Measurements from ENCODE around the gene TMEM150C. TPM values are rescaled to one million over a fixed set of nuclear protein-coding genes. Genes with fewer than 3 reads are reported as not detected.
"Not testable (repeated sequence)": the region's sequence is repeated elsewhere in the genome, so short reads cannot be mapped to it uniquely, and the experiment has no call there.

TMEM150C gene
- total RNA-seq, 1 donor from 2014 or later: 5.4 TPM

DNA sequence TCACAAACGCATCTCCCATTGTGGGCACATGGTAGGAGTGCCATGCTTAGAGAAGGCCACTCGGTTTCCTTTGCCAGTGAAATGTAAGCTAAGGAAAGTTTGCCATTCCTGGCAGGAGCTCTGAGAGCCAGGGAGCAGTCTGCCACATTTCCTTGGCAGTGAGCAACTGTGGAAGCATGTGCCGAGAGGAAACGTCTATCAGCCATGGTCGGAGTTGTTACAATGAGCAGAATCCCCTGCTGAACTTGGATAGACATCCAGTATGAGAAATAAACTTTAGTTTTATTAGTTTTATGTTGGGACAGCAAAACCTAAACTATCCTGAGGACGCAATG is 80.3 kb downstream of the TMEM150C start:
- no peaks in the 10 kb centered on the region for H3K4me1 ChIP-seq
- DNase-seq (ENCODE audit: low spot score in 2 of 2): no peak
- no peaks in the 10 kb centered on the region for H3K9me3 ChIP-seq
- intact Hi-C loops (cut with DNase I): no loop called here
- H3K36me3 ChIP-seq: no peaks in the 10 kb centered on the region
- TF ChIP-seq, protein P1, sequence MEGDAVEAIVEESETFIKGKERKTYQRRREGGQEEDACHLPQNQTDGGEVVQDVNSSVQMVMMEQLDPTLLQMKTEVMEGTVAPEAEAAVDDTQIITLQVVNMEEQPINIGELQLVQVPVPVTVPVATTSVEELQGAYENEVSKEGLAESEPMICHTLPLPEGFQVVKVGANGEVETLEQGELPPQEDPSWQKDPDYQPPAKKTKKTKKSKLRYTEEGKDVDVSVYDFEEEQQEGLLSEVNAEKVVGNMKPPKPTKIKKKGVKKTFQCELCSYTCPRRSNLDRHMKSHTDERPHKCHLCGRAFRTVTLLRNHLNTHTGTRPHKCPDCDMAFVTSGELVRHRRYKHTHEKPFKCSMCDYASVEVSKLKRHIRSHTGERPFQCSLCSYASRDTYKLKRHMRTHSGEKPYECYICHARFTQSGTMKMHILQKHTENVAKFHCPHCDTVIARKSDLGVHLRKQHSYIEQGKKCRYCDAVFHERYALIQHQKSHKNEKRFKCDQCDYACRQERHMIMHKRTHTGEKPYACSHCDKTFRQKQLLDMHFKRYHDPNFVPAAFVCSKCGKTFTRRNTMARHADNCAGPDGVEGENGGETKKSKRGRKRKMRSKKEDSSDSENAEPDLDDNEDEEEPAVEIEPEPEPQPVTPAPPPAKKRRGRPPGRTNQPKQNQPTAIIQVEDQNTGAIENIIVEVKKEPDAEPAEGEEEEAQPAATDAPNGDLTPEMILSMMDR (IDR thresholded peaks at IDR 0.05): no peak
- no peak overlapping the region for H3K27ac ChIP-seq
- no peak overlapping the region for H3K4me3 ChIP-seq
- no peaks in the 10 kb centered on the region for H3K27me3 ChIP-seq

DNA sequence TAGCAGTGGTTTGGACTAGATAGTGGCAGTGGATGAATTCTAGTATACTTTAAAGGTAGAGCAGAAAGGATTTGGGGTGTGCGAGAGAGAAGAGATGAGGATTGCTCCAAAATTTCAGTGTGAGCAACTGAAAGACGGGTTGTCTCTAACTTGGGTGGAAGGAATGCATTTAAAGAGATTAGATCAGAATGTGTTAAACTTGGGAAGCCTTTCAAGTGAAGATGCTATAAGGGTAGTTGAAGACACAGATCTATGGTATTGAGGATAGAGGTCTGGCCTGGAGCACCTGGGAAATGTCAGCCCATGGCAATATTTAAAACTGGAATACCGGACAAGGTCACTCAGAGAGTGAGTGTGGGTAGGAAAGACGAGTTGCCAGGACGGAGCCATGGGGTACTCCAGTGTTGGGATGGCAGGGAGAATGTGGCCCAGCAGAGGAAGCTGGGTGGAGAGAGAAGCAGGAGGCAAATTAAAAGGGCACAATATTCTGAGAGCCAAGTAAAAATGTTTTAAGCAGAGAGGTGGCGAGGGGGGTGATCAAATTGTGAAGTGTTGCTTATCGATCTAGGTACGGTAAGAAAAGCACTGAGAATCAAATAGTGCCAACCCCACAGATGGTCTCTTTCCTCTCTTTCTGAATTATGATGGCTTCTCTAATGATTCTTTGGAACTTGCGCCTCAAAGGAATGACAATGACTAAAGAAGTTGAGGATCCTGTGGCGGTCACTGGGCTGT is 80.8 kb downstream of the TMEM150C start:
- Histone ChIP-seq H3K4me1 (no peaks in the 10 kb centered on the region), H3K27me3 (no peaks in the 10 kb centered on the region), H3K9me3 (no peaks in the 10 kb centered on the region), H3K27ac (no peak overlapping the region), H3K36me3 (no peaks in the 10 kb centered on the region), H3K4me3 (no peak overlapping the region)
- TF ChIP-seq, protein P1 (IDR thresholded peaks at IDR 0.05): no peak
- DNase-seq (ENCODE audit: low spot score in 2 of 2): no peak
- intact Hi-C loops (cut with DNase I): no loop called here

DNA sequence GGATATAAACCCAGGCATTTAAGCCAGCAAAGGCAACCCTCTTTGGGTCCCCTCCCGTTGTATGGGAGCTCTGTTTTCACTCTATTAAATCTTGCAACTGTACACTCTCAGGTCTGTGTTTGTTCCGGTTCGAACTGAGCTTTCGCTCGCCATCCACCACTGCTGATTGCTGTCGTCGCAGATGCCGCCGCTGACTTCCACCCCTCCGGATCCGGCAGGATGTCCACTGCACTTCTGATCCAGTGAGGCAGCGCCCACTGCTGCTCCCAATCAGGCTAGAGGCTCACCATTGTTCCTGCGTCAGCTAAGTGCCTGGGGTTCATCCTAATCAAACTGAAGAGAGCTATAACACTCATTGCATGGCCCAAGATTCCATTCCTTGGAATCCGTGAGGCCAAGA is 82.2 kb downstream of the TMEM150C start:
- intact Hi-C loops (cut with DNase I): no loop called here
- TF ChIP-seq, protein P1 (IDR thresholded peaks at IDR 0.05): no peak
- Histone ChIP-seq H3K9me3 (no peaks in the 10 kb centered on the region), H3K27ac (no peak overlapping the region), H3K27me3 (no peaks in the 10 kb centered on the region), H3K36me3 (no peaks in the 10 kb centered on the region), H3K4me1 (no peaks in the 10 kb centered on the region), H3K4me3 (no peak overlapping the region)
- no peak for DNase-seq (ENCODE audit: low spot score in 2 of 2)

GRCh38 chr4:82477469-82477868 is 84.3 kb downstream of the TMEM150C start:
- DNase-seq (ENCODE audit: low spot score in 2 of 2); intact Hi-C loops (cut with DNase I): not testable (repeated sequence)

GRCh38 chr4:82475931-82476330 is 85.9 kb downstream of the TMEM150C start:
- DNase-seq (ENCODE audit: low spot score in 2 of 2); H3K36me3 ChIP-seq; H3K27ac ChIP-seq; H3K9me3 ChIP-seq; H3K4me3 ChIP-seq; H3K27me3 ChIP-seq; H3K4me1 ChIP-seq; intact Hi-C loops (cut with DNase I): not testable (repeated sequence)

More at GRCh38 chr4:82477469-82477868, 84.3 kb downstream of the TMEM150C start:
- H3K27me3 ChIP-seq, H3K9me3 ChIP-seq, H3K4me1 ChIP-seq, H3K27ac ChIP-seq, H3K36me3 ChIP-seq, H3K4me3 ChIP-seq: not testable (repeated sequence)

- TF ChIP-seq, protein P1 (IDR thresholded peaks at IDR 0.05): no peak
- Histone ChIP-seq H3K27ac (no peak overlapping the region), H3K36me3 (no peaks in the 10 kb centered on the region), H3K4me3 (no peak overlapping the region), H3K9me3 (no peaks in the 10 kb centered on the region), H3K27me3 (no peaks in the 10 kb centered on the region), H3K4me1 (no peaks in the 10 kb centered on the region)
- intact Hi-C loops (cut with DNase I): no loop called here
- DNase-seq (ENCODE audit: low spot score in 2 of 2): no peak
These were observed 88.1 kb downstream of the TMEM150C start for GRCh38 chr4:82473621-82474164.

DNA sequence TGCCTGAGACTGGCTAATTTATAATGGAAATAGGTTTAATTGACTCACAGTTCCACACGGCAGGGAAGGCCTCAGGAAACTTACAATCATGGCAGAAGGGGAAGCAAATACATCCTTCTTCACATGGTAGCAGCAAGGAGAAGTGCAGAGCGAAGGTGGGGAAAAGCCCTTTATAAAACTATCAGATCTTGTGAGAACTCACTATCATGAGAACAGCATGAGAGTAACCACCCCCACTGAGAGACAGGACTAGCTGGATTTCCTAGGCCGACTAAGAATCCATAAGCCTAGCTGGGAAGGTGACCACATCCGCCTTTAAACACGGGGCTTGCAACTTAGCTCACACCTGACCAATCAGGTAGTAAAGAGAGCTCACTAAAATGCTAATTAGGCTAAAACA is 88.7 kb downstream of the TMEM150C start:
- H3K27me3 ChIP-seq; DNase-seq (ENCODE audit: low spot score in 2 of 2); H3K27ac ChIP-seq; intact Hi-C loops (cut with DNase I); H3K4me3 ChIP-seq; H3K36me3 ChIP-seq; H3K9me3 ChIP-seq; H3K4me1 ChIP-seq: not testable (repeated sequence)
